GM21786 (cell line): ENCODE data around the gene RCOR2.
"Not testable (repeated sequence)": the region's sequence is repeated elsewhere in the genome, so short reads cannot be mapped to it uniquely, and the experiment has no call there.

ENCODE experiments used
- ATAC-seq: cut with Tn5 transposase; IDR thresholded peaks from one replicate; pipeline ENCODE4 v1.9.1; 2021; ENCODE audit not compliant: unreplicated experiment

The RCOR2 gene

GRCh38 chr11:63882555-63883242, 34.3 kb downstream of the RCOR2 start:
- no peak for ATAC-seq

DNA sequence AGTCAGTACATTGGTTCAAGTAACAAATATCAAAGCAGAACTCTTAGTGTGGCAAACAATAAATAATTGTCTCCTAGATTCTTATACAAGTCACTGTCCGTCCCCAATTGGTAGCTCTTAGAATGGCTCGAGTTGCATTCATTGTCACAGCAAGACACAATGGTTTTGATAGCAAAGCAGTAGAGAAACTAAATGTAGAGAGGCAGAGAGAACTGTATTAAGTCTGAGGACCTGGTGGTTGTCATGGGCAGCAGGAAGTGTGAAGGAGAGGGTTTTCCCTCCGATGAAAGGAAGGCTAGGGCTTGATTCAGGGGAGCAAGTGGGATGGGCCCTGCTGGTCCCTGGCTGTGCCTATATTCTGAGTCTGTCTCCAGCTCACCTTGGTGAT, 36.6 kb downstream of the RCOR2 start:
- no peak for ATAC-seq

GRCh38 chr11:63879598-63880402, 37.2 kb downstream of the RCOR2 start:
- ATAC-seq: no peak

GRCh38 chr11:63877658-63878241, 39.2 kb downstream of the RCOR2 start:
- ATAC-seq: no peak

DNA sequence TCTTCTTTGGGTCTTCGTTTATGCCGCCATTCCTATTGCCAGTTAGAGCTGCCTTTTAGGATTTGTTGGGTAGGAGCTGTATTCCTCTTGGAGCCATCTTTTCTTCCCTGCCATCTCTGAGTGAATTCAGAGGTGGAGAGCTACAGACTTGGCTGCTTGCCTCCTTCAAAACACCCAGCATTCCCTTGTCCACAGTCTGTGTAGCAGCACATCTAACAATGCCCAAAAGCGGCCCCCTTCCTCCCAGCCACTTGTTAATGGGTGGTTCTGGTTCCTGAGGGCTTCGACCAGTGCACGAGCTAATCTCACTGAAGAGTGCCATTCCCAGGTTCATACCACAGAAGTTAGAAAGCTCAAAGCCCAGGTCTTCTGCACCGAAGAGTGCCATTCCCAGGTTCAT, 40.3 kb downstream of the RCOR2 start:
- ATAC-seq: no peak

GRCh38 chr11:63875506-63876065, 41.4 kb downstream of the RCOR2 start:
- no peak for ATAC-seq

GRCh38 chr11:63874511-63874910, 42.5 kb downstream of the RCOR2 start:
- ATAC-seq: no peak

DNA sequence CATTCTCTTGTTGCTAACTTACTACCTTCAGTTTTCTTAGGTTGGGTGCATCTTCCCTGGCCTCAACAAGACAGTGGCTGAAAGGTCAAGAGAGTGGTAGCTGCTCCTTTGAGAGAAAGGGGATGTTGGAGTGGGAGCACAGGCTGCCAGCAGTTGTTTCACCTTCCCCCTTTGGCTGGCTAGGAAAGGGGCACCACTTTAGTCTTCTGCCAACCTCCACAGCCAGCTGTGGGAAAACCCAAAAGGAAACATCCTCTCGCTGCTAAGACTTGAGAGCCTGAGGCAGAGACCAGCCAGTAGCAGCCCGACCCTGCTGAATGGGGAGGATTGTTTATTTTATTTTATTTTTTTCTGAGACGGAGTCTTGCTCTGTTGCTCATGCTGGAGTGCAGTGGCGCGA, 43.7 kb downstream of the RCOR2 start:
- no peak for ATAC-seq

- no peak for ATAC-seq
Observed at GRCh38 chr11:63872800-63873197, 44.2 kb downstream of the RCOR2 start.

DNA sequence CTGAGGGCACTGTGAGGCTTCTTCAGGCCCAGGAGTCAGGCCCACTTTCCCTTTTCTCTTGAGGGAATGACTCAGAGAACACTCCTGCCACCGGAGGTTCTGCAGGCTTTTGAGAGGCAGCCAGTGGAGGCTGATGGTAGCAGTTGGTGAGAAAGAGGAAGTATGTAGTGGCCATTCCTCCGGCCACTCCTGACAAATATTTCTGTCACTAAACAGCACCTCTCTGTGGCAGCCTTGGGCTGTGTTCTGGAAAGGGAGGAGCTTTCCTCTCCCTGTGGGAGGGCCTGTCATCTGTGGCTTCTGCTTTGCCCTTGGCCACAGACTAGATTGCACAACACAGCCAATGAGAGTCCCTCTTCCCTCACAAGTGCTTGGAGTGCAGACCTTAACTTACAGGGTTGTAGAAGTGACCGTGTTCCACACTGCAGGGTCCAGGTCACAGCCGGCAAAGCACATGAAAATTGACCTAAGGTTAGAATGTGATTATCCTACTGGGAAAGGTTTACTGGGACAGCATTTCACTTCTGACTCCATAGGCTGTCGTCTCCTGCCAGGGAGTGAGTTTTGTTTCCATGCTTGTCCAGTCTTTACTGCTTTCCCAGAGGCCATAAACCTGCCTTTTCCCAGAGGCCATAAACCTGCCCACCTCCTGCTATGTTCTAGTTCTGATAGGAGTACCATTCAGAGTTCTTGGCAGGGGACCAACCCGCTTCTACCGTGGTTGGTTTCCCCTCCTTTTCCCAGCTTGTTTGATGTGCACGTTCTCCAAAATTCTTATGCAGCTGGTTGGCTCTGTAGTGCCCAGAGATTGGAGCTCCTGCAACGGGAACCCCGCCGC, 44.8 kb downstream of the RCOR2 start:
- peak; percentile 88 for ATAC-seq

- no peak for ATAC-seq
Observed at GRCh38 chr11:63870351-63871140, 46.4 kb downstream of the RCOR2 start.

GRCh38 chr11:63869683-63870082, 47.3 kb downstream of the RCOR2 start:
- ATAC-seq: no peak

- no peak for ATAC-seq
Observed at GRCh38 chr11:63869171-63869591, 47.8 kb downstream of the RCOR2 start.

- ATAC-seq: no peak
Observed at GRCh38 chr11:63868399-63869064, 48.4 kb downstream of the RCOR2 start.

GRCh38 chr11:63867511-63867910, 49.5 kb downstream of the RCOR2 start:
- ATAC-seq: no peak

DNA sequence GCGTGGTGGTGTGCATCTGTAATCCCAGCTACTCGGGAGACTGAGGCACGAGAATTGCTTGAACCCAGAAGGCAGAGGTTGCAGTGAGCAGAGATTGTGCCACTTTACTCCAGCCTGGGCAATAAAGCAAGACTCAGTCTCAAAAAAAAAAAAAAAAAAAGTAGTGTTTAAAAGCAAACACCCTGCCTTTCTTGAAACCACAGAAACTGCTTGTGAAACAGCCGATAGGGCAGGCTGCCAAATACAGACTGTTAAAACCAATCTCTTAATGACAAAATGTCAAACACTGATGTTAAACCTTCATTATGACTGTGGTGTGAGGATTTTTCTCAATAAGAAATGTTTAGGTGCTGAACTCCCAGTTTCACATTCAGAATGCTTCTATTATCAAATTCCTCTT, 50.8 kb downstream of the RCOR2 start:
- ATAC-seq: peak; percentile 83

DNA sequence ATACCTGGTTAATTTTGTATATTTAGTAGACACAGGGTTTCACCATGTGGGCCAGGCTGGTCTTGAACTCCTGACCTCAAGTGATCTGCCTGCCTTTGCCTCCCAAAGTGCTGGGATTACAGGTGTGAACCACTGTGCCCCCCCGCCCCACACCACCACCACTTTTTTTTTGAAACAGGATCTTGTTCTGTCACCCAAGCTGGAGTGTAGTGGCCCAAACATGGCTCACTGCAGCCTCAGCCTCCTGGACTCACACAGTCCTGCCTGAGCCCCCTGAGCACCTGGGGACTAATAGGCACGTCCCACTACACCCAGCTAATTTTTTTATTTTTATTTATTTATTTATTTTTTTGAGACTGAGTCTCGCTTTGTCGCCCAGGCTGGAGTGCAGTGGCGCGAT, 53.3 kb downstream of the RCOR2 start:
- ATAC-seq: not testable (repeated sequence)

- ATAC-seq: no peak
Observed at GRCh38 chr11:63862923-63863322, 54.0 kb downstream of the RCOR2 start.
